Hematopoietic multipotent progenitor cell treated with erythropoietin and hydrocortisone succinate and interleukin-3 and kit ligand, for 17 days (in vitro differentiated cells): ENCODE data around the gene C7orf33.
"Not testable (repeated sequence)": the region's sequence is repeated elsewhere in the genome, so short reads cannot be mapped to it uniquely, and the experiment has no call there.

Source experiments
- DNase-seq: peaks from one replicate; pipeline ENCODE4 v3.0.0-alpha.2; 2015; ENCODE audit warnings: low spot score

C7orf33 gene

GRCh38 chr7:148580446-148580845, 10.1 kb upstream of the C7orf33 start:
- DNase-seq = no peak

- no peak for DNase-seq
These were observed 8.9 kb upstream of the C7orf33 start for GRCh38 chr7:148581624-148582023.

- DNase-seq = no peak
These were observed 6.3 kb upstream of the C7orf33 start for GRCh38 chr7:148584154-148584827.

- no peak for DNase-seq
These were observed 5.2 kb upstream of the C7orf33 start for GRCh38 chr7:148585399-148585798.

DNA sequence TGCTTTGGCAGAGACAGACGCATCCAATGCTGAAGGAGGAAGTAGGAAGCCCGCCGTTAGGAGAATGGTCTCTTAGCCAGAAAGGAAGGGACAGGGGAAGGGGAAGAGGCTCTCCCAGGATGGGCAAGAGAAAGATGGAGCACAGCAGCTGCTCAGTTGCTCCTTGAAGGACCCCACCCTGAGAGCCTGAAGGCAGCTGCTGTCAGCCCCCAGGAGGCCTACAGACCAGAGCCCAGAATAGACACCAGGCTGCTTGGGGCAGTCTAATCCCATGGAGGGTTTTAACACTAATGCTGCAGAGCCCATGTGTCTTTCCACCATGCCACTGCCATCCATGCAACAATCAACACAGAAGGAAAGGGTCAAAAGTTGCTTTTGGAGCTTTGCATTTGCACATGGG, 3.5 kb upstream of the C7orf33 start:
- no peak for DNase-seq

- DNase-seq = no peak
These were observed 2.4 kb upstream of the C7orf33 start for GRCh38 chr7:148588168-148588567.

DNA sequence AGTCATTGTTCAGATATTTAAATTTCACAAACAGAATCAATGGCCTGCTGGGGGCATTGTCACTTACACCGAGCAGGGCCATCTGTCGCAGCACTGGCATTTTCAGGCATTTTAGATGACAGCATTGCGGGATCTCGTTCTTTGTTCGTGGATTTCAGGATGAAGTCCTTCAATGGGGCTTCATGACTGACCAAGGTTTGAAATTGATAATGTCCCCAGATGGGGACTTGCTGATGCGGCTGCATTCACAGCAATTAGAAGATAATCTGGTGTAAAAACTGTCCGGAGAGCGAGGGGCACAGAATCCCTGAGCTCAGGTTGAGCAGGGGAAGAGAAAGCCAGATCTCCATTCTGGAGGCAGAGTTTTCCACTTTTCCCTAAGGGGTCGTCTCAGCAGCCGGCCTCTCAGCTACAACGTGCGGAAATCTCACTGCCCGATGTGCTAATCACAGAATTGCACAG, 1.9 kb upstream of the C7orf33 start:
- DNase-seq = no peak

DNA sequence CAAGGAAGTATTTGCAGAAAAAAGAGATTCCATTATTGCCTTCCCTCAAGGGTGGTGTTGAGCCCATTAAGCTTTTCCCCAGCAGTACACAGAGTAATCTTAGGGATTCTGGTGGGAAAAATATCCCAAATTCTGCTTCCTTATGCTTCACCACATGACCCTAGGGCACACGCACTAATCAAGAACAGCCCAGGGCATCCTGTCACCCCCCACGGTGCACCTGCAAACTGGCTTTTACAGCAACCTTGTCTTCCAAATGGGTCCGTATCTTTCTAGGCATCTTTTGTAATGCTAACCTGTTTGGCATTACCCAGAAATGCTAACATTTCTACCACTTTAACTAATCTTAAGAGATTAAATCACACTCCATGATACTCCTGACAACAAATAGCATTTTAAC, 926 bp upstream of the C7orf33 start:
- DNase-seq = no peak

- not testable (repeated sequence) for DNase-seq
These were observed 5.8 kb downstream of the C7orf33 start for GRCh38 chr7:148596354-148596753.

GRCh38 chr7:148598351-148598750, 7.8 kb downstream of the C7orf33 start:
- no peak for DNase-seq

- no peak for DNase-seq
These were observed 14.8 kb downstream of the C7orf33 start for GRCh38 chr7:148605350-148605749.

- DNase-seq = no peak
These were observed 16.6 kb downstream of the C7orf33 start for GRCh38 chr7:148607151-148607661.

DNA sequence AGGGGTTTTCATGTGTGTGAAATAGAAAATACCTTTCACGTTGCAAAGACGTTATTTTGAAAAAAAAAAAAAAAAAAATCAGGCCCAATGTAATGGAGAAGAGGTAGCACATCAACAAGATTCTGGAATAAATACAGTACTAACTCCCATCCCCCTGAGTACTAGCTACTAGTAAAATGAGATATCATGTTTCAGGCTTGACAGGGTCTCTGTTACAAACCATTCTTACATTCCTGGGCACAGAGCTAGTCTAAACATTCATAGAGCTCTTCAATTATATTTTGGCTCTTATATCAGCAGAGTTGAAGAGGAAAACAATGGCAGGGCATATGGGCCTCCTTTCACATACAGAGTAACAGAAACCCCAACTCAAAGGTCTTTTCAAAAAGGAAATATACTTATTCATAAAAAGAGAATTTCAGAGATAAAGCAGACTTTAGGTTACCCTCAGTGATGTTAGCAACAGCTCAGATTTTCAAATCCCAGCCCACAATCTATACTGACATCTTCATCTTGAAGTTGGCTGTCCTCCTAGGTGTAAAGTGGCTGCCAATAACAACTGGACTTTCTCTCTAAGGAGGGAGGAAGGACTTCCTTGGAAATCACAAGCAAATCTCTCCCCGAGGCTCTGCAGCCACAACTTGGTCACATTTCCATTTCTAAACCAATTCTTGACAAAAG, 18.6 kb downstream of the C7orf33 start:
- no peak for DNase-seq

DNA sequence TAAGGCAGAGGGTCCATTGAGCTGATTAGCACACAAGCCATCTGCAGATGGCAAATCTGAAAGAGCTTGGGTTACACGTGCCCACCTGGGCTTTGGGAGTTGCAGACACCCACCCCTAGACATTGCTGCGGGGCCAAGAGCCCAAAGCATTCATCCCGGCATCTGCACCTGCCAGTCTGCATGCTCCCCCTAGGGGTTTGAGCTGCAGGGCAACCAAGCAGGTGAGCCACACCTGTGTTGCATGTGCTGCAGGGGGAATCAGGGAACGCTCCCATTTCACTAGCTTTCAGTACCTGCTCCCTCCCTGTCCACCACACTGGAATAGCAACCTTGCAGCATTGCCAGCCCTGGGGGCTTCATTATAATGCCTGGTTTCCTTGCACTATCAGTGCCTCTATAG, 21.1 kb downstream of the C7orf33 start:
- no peak for DNase-seq

DNA sequence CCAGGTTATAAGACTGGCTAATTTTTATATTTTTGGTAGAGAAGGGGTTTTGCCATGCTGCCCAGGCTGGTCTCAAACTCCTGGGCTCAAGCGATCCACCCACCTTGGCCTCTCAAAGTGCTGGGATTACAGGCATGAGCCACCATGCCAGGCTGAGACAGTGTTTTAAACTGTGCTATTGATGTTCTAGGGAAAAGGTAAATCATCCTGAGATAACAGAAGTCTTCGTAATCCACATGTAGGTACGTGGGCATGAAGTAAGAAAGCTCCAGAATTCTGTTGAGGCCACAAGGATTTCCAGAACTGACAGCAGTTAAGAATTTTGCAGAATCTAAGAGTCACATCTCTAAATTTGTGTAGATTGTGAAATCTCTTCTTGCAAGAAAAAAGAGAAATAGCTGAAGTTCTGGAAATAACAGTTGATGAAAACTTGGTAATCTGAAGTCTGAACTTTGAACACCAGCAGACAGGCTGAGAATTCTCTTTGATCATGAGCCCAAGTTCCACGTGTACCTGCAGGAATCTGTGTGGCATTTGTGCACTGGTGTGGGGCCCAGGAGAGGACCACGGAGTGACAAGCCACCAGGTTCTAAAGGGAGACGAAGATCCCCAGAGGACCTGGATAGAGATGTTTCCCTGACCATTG, 24.6 kb downstream of the C7orf33 start:
- no peak for DNase-seq

GRCh38 chr7:148620749-148621359, 30.3 kb downstream of the C7orf33 start:
- DNase-seq = no peak

GRCh38 chr7:148621563-148621962, 31.0 kb downstream of the C7orf33 start:
- DNase-seq = no peak

DNA sequence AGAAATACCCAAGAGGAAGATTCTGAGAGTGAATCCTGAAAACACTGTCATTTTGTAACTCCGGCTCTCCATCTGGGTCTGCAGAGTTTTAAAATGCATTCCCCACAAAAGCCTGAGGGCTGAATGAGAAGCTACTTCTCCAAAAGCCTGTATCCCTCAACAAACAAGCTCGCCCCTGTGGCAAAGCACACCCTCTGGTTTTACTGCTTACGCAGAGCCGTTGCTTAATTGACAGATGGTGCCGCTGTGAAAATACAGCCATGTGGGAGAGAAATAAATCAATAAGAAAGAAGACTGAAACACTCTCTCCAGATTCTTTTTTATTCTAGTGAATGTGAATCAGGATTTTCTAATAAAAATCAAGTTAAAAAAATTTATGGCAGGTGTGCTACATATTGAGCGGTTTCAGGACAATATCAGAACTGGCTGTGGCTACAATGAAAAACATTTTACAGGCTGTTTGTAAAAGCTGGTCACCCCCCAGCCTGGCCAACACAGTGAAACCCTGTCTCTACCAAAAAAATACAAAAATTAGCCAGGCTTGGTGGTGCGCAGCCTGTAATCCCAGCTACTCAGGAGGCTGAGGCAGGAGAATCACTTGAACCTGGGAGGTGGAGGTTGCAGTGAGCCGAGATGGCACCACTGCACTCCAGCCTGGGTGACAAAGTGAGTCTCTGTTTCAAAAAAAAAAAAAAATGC, 32.5 kb downstream of the C7orf33 start:
- DNase-seq = no peak

DNA sequence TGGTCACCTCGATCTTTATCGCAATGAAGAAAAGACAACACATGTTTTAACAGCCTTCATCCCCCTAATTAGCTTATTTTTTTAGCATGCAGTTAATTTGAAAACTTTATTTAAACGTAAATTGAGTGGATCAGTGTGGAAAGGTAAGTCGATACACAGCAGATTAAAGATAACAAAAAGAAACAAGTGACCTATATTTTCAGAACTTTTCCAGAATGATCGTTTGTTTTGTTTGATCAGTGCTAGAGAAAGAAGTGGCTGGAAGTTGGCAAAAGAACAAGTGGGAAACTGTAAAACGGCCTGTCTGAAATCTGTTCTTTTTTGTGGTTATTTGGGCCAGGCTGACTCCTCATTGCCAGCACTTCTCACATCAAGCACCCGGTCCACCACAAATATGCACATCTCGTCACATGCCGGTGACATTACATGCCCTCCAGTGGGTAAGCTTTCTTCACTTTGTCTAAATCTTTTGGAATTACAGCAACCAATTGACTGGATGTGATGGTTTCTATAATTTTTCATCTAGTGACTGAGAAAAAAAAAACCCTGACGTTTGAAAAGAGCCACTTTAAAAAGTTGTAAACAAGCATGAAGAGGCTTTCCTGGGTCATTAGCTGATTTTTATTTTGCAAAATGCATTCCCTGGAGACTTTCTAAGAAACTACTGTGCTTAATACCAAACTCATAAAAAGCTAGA, 33.2 kb downstream of the C7orf33 start:
- no peak for DNase-seq

DNA sequence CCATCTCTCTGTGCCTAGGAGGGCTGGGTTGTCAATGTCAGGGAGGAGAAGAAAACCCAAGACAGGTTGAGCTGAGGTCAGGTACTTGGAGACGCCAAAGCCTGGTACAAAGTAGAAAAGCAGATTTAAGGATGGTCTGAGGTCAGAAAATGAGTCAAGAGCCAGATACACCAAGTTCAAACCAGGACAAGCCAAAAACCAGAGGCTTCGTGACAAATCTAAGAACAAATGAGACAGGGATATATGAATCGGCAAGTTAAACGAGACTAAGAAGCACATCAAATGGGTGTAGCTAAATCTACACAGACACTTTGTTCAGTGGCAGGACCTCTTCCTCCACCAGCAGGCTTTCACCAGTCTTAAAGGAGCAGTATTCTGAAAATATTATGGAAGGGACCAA, 34.2 kb downstream of the C7orf33 start:
- no peak for DNase-seq

GRCh38 chr7:148625342-148625741, 34.8 kb downstream of the C7orf33 start:
- DNase-seq = no peak
